Epithelial cell of proximal tubule (primary cell): ENCODE measurements around the gene TMEM37. TPM values are rescaled to one million over a fixed set of nuclear protein-coding genes. Genes with fewer than 3 reads are reported as not detected.

ENCODE experiments used
- DNase-seq: peaks from one replicate; pipeline ENCODE4 v3.0.0-alpha.2; 2011; ENCODE audit warnings: low read depth
- H3K4me3 ChIP-seq: 2 replicates; pipeline ENCODE4 v1.5.1; 2011; ENCODE audit warnings: low read depth, mild to moderate bottlenecking, low read length
- total RNA-seq: library from RNA; depleted of rRNA; stranded (reverse); fragments of >200 nt; gene quantifications from 2 replicates; pipeline ENCODE4 v1.2.3, GENCODE V29; 2015
- TF ChIP-seq, protein P1 (sequence below): conservative IDR thresholded peaks from 2 replicates; pipeline ENCODE4 v1.5.1; 2012; ENCODE audit warnings: low read depth, mild to moderate bottlenecking, low read length

The TMEM37 gene
- total RNA-seq, 1 donor from 2014 or later, result 1.2 TPM

- no peak for DNase-seq
- TF ChIP-seq, protein P1, sequence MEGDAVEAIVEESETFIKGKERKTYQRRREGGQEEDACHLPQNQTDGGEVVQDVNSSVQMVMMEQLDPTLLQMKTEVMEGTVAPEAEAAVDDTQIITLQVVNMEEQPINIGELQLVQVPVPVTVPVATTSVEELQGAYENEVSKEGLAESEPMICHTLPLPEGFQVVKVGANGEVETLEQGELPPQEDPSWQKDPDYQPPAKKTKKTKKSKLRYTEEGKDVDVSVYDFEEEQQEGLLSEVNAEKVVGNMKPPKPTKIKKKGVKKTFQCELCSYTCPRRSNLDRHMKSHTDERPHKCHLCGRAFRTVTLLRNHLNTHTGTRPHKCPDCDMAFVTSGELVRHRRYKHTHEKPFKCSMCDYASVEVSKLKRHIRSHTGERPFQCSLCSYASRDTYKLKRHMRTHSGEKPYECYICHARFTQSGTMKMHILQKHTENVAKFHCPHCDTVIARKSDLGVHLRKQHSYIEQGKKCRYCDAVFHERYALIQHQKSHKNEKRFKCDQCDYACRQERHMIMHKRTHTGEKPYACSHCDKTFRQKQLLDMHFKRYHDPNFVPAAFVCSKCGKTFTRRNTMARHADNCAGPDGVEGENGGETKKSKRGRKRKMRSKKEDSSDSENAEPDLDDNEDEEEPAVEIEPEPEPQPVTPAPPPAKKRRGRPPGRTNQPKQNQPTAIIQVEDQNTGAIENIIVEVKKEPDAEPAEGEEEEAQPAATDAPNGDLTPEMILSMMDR, result no peak
- H3K4me3 ChIP-seq, result no peak overlapping the region
Observed at GRCh38 chr2:119424284-119425118, 7.2 kb upstream of the TMEM37 start.

DNA sequence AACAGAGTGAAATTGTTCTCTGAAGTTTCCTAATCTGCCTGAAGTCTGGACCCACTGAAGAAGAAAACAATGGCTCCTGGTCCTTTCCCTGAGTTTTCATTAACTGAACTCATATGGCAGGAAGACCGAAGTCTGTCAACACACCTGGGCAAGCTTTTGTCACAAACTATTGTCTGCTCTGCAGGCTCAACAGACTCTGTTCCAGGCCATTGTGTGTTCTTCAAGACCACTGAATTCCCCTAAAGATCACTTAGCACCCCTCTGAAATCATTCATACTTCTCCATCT, 6.6 kb upstream of the TMEM37 start:
- no peak for DNase-seq
- no peak overlapping the region for H3K4me3 ChIP-seq
- TF ChIP-seq, protein P1, result no peak

DNA sequence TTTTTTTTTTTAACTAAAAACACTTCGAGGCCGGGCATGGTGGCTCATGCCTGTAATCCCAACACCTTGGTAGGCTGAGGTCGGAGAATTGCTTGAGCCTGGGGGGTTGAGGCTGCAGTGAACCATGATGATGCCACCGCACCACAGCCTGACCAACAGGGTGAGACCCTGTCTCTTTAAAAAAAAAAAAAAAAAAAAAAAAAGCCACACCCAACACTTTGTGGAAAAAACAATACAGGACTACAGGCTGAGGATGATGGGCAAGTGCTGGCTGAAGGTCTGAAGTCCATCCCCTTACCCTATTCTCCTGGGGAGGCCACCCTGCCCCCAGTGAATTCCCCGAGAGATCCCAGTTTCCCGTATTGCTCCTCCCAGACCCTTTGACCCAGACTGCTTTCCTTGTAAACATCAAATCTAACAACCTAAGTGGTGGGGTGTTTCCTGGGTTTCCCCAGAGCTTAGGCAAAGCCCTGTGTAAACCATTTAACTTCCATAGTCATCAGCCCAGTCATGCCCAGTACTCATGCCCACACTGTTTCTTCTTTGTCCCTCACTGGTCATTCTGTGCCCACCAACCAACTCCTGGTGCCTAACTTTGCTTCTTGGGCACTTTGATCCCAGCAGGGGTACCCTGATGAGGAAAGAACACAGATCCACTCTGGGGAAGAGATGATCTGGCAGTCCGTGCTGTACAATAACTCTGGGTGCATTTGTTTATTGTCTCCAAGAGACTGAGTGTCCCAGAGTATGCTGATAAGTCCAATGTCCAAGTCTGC, 5.8 kb upstream of the TMEM37 start:
- H3K4me3 ChIP-seq, result no peak overlapping the region
- TF ChIP-seq, protein P1, result no peak
- peak; percentile 57 for DNase-seq

- TF ChIP-seq, protein P1, result no peak
- no peak for DNase-seq
- no peak overlapping the region for H3K4me3 ChIP-seq
Observed at GRCh38 chr2:119426396-119426675, 5.3 kb upstream of the TMEM37 start.

- TF ChIP-seq, protein P1, result no peak
- no peak overlapping the region for H3K4me3 ChIP-seq
- no peak for DNase-seq
Observed at GRCh38 chr2:119426801-119427395, 4.8 kb upstream of the TMEM37 start.

DNA sequence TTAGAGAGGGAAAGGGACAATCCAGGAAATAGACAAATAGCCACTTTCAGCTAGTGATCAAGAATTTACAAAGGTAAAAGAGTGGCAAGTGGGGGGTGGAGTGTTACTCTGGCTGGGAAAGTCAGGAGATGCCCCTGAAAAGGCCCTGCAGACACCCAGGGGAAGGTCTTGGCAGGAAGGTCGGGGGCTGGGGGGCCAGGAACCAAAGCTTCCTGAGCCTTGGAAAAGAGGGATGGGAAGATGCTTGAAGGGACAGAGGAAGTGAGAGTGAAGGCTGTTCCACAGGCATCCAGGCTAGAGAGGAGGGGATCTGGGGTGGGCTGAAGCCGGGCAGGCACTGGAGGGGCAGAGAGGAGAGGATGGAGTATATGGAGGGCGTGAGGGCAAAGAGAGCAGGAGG, 3.9 kb upstream of the TMEM37 start:
- TF ChIP-seq, protein P1, result no peak

More for the DNA sequence above, 3.9 kb upstream of the TMEM37 start:
- H3K4me3 ChIP-seq, result no peak overlapping the region
- no peak for DNase-seq
